Activated naive CD4-positive, alpha-beta T cell treated with anti-CD3 and anti-CD28 coated beads, Interleukin-2, amount 50 U/mL, for 72 hours (primary cell): ENCODE data around the gene SCN8A. TPM values are rescaled to one million over a fixed set of nuclear protein-coding genes. Genes with fewer than 3 reads are reported as not detected.
"Not testable (repeated sequence)": the region's sequence is repeated elsewhere in the genome, so short reads cannot be mapped to it uniquely, and the experiment has no call there.

Experiments
- ATAC-seq, 2 donors: fragments of 150-1000 bp; cut with Tn5 transposase; 2 replicates each; pipeline ENCODE4 v1.10.0; 2021; ENCODE audit warnings: mild to moderate bottlenecking in 2 of 2, moderate library complexity in 2 of 2
- DNase-seq, 2 donors: peaks; one replicate each; pipeline ENCODE4 v3.0.0; 2021 to 2022; ENCODE audit warnings: low spot score in 2 of 2
- H3K27ac Mint-ChIP-seq, 2 donors: one replicate each; pipeline ENCODE4 v1.8.0; 2022; ENCODE audit warnings: mild to moderate bottlenecking in 2 of 2, mixed read lengths in 2 of 2
- H3K36me3 Mint-ChIP-seq, 2 donors: one replicate each; pipeline ENCODE4 v1.8.0; 2022; ENCODE audit warnings: mixed read lengths in 2 of 2
- H3K9me3 Mint-ChIP-seq, 2 donors: one replicate each; pipeline ENCODE4 v1.8.0; 2022; ENCODE audit warnings: mixed read lengths in 2 of 2
- total RNA-seq, 2 donors: library from RNA; stranded (reverse); gene quantifications; one replicate each; pipeline ENCODE4 v1.2.3, GENCODE V29; 2022

SCN8A gene
- total RNA-seq, 2 donors from 2014 or later = 0.84 to 1.5 TPM

- H3K27ac Mint-ChIP-seq = not testable (repeated sequence)
These were observed 14.9 kb downstream of the SCN8A start for GRCh38 chr12:51605896-51606295.

GRCh38 chr12:51607197-51607596, 16.2 kb downstream of the SCN8A start:
- H3K9me3 Mint-ChIP-seq, ATAC-seq, DNase-seq, H3K27ac Mint-ChIP-seq, H3K36me3 Mint-ChIP-seq: not testable (repeated sequence)

More at GRCh38 chr12:51605896-51606295, 14.9 kb downstream of the SCN8A start:
- ATAC-seq, H3K9me3 Mint-ChIP-seq, DNase-seq, H3K36me3 Mint-ChIP-seq: not testable (repeated sequence)

GRCh38 chr12:51620448-51620847, 29.4 kb downstream of the SCN8A start:
- Mint-ChIP-seq H3K27ac (no peak overlapping the region), H3K36me3 (no peaks in the 10 kb centered on the region), H3K9me3 (no peaks in the 10 kb centered on the region)
- ATAC-seq (no peak), DNase-seq (no peak)

- no peaks in the 10 kb centered on the region for H3K36me3 Mint-ChIP-seq
- H3K27ac Mint-ChIP-seq = no peak overlapping the region
- DNase-seq (no peak), ATAC-seq (no peak)
- no peaks in the 10 kb centered on the region for H3K9me3 Mint-ChIP-seq
These were observed 30.3 kb downstream of the SCN8A start for GRCh38 chr12:51621156-51621922.

- DNase-seq = no peak
- H3K36me3 Mint-ChIP-seq = no peaks in the 10 kb centered on the region
These were observed 31.5 kb downstream of the SCN8A start for GRCh38 chr12:51622564-51622963.

GRCh38 chr12:51625370-51625769, 34.3 kb downstream of the SCN8A start:
- ATAC-seq (no peak), DNase-seq (no peak)
- Mint-ChIP-seq H3K9me3 (no peaks in the 10 kb centered on the region), H3K36me3 (no peaks in the 10 kb centered on the region), H3K27ac (no peak overlapping the region)

More at GRCh38 chr12:51622564-51622963, 31.5 kb downstream of the SCN8A start:
- H3K27ac Mint-ChIP-seq = no peak overlapping the region
- ATAC-seq = no peak
- no peaks in the 10 kb centered on the region for H3K9me3 Mint-ChIP-seq

GRCh38 chr12:51626115-51626514, 35.1 kb downstream of the SCN8A start:
- Mint-ChIP-seq H3K36me3 (no peaks in the 10 kb centered on the region), H3K27ac (no peak overlapping the region), H3K9me3 (no peaks in the 10 kb centered on the region)
- DNase-seq (no peak), ATAC-seq (no peak)

GRCh38 chr12:51626629-51627028, 35.6 kb downstream of the SCN8A start:
- no peak overlapping the region for H3K27ac Mint-ChIP-seq
- no peaks in the 10 kb centered on the region for H3K36me3 Mint-ChIP-seq
- H3K9me3 Mint-ChIP-seq = no peaks in the 10 kb centered on the region
- ATAC-seq (no peak), DNase-seq (no peak)

- H3K9me3 Mint-ChIP-seq = no peaks in the 10 kb centered on the region
- H3K36me3 Mint-ChIP-seq = no peaks in the 10 kb centered on the region
- ATAC-seq (no peak), DNase-seq (no peak)
- no peak overlapping the region for H3K27ac Mint-ChIP-seq
These were observed 39.3 kb downstream of the SCN8A start for GRCh38 chr12:51630256-51630880.

- H3K27ac Mint-ChIP-seq = no peak overlapping the region
- no peaks in the 10 kb centered on the region for H3K36me3 Mint-ChIP-seq
- no peak for DNase-seq
- H3K9me3 Mint-ChIP-seq = no peaks in the 10 kb centered on the region
- ATAC-seq = no peak
These were observed 40.0 kb downstream of the SCN8A start for GRCh38 chr12:51630986-51631385.

GRCh38 chr12:51631591-51631990, 40.6 kb downstream of the SCN8A start:
- Mint-ChIP-seq H3K27ac (no peak overlapping the region), H3K36me3 (no peaks in the 10 kb centered on the region), H3K9me3 (no peaks in the 10 kb centered on the region)
- no peak for ATAC-seq
- no peak for DNase-seq

- no peak for DNase-seq
- no peak for ATAC-seq
- H3K9me3 Mint-ChIP-seq = peaks cover 5 to 7% of the 10 kb centered on the region in 2 donors
- H3K36me3 Mint-ChIP-seq = peaks cover 0 to 7% of the 10 kb centered on the region in 2 donors
- H3K27ac Mint-ChIP-seq = no peak overlapping the region
These were observed 41.6 kb downstream of the SCN8A start for GRCh38 chr12:51632623-51633022.

- no peak for DNase-seq
- Mint-ChIP-seq H3K36me3 (peaks cover 0 to 7% of the 10 kb centered on the region in 2 donors), H3K9me3 (peaks cover 5 to 10% of the 10 kb centered on the region in 2 donors), H3K27ac (no peak overlapping the region)
- ATAC-seq = no peak
These were observed 44.3 kb downstream of the SCN8A start for GRCh38 chr12:51635346-51635745.

- Mint-ChIP-seq H3K27ac (no peak overlapping the region), H3K36me3 (peaks cover 0 to 7% of the 10 kb centered on the region in 2 donors), H3K9me3 (peaks cover 5 to 10% of the 10 kb centered on the region in 2 donors)
- no peak for ATAC-seq
- no peak for DNase-seq
These were observed 45.5 kb downstream of the SCN8A start for GRCh38 chr12:51636581-51636980.

- no peak overlapping the region for H3K27ac Mint-ChIP-seq
- ATAC-seq = no peak
- H3K9me3 Mint-ChIP-seq = peaks cover 5 to 10% of the 10 kb centered on the region in 2 donors
- H3K36me3 Mint-ChIP-seq = peaks cover 0 to 7% of the 10 kb centered on the region in 2 donors
- DNase-seq = no peak
These were observed 46.0 kb downstream of the SCN8A start for GRCh38 chr12:51636986-51637385.

- H3K27ac Mint-ChIP-seq = no peak overlapping the region
- DNase-seq = no peak
- ATAC-seq = no peak
- peaks cover 0 to 7% of the 10 kb centered on the region in 2 donors for H3K36me3 Mint-ChIP-seq
- peaks cover 5 to 10% of the 10 kb centered on the region in 2 donors for H3K9me3 Mint-ChIP-seq
These were observed 48.3 kb downstream of the SCN8A start for GRCh38 chr12:51639361-51639760.

GRCh38 chr12:51642286-51642685, 51.3 kb downstream of the SCN8A start:
- H3K27ac Mint-ChIP-seq = no peak overlapping the region
- H3K36me3 Mint-ChIP-seq = peaks cover 0 to 4% of the 10 kb centered on the region in 2 donors
- ATAC-seq (no peak), DNase-seq (no peak)
- peaks cover 3 to 6% of the 10 kb centered on the region in 2 donors for H3K9me3 Mint-ChIP-seq

GRCh38 chr12:51643951-51644350, 52.9 kb downstream of the SCN8A start:
- Mint-ChIP-seq H3K9me3 (no peaks in the 10 kb centered on the region), H3K36me3 (no peaks in the 10 kb centered on the region), H3K27ac (no peak overlapping the region)
- no peak for ATAC-seq
- DNase-seq = no peak
